LHCN-M2 (cell line): ENCODE data around the gene ITGA6. TPM values are rescaled to one million over a fixed set of nuclear protein-coding genes. Genes with fewer than 3 reads are reported as not detected.

Experiments
- DNase-seq: peaks from one replicate; pipeline ENCODE4 v3.0.0-alpha.2; 2012; ENCODE audit warnings: low read depth
- total RNA-seq: library from RNA; depleted of rRNA; stranded (reverse); fragments of >200 nt; gene quantifications from 2 replicates; pipeline ENCODE4 v1.2.3, GENCODE V29; 2014

ITGA6 gene
- total RNA-seq, 1 experiment from 2014 or later = 98.8 TPM

- DNase-seq = no peak
Observed at GRCh38 chr2:172464400-172465129, 37.2 kb downstream of the ITGA6 start.

GRCh38 chr2:172465417-172466334 lies 38.3 kb downstream of the ITGA6 start:
- peak; percentile 83 for DNase-seq

GRCh38 chr2:172467382-172467781 lies 40.0 kb downstream of the ITGA6 start:
- DNase-seq = no peak

GRCh38 chr2:172470958-172471922 lies 43.9 kb downstream of the ITGA6 start:
- DNase-seq = no peak

- no peak for DNase-seq
Observed at GRCh38 chr2:172472446-172473033, 45.2 kb downstream of the ITGA6 start.

GRCh38 chr2:172473167-172473566 lies 45.8 kb downstream of the ITGA6 start:
- no peak for DNase-seq

GRCh38 chr2:172478353-172478752 lies 51.0 kb downstream of the ITGA6 start:
- DNase-seq = no peak

GRCh38 chr2:172480301-172481218 lies 53.2 kb downstream of the ITGA6 start:
- peak; percentile 64 for DNase-seq

- DNase-seq = no peak
Observed at GRCh38 chr2:172481507-172482262, 54.3 kb downstream of the ITGA6 start.

GRCh38 chr2:172484253-172484652 lies 56.9 kb downstream of the ITGA6 start:
- peak; percentile 30 for DNase-seq

GRCh38 chr2:172484706-172485105 lies 57.3 kb downstream of the ITGA6 start:
- DNase-seq = no peak

- DNase-seq = no peak
Observed at GRCh38 chr2:172488556-172488955, 61.2 kb downstream of the ITGA6 start.

- DNase-seq = no peak
Observed at GRCh38 chr2:172489681-172490080, 62.3 kb downstream of the ITGA6 start.

- no peak for DNase-seq
Observed at GRCh38 chr2:172496160-172496608, 68.8 kb downstream of the ITGA6 start.

GRCh38 chr2:172507199-172507598 lies 79.8 kb downstream of the ITGA6 start:
- no peak for DNase-seq

- no peak for DNase-seq
Observed at GRCh38 chr2:172510088-172510487, 82.7 kb downstream of the ITGA6 start.

GRCh38 chr2:172510548-172510947 lies 83.2 kb downstream of the ITGA6 start:
- no peak for DNase-seq

GRCh38 chr2:172512810-172513523 lies 85.6 kb downstream of the ITGA6 start:
- no peak for DNase-seq

GRCh38 chr2:172513524-172513900 lies 86.1 kb downstream of the ITGA6 start:
- DNase-seq = no peak
